ENCODE results near the gene SARDH.
"Not testable (repeated sequence)": the region's sequence is repeated elsewhere in the genome, so short reads cannot be mapped to it uniquely, and the experiment has no call there.

The SARDH gene

GRCh38 chr9:133680250-133680975 lies 57.7 kb downstream of the SARDH start:
- DNase-seq (ENCODE audit: extremely low spot score): no peak
- TF ChIP-seq LEF1 (IDR thresholded peaks at IDR 0.05; ENCODE audit: borderline replicate concordance): no peak
- TF ChIP-seq HDGF (IDR thresholded peaks at IDR 0.05; ENCODE audit: borderline replicate concordance): no peak
- no peak for TF ChIP-seq FOXA1 (IDR thresholded peaks at IDR 0.05)
- TF ChIP-seq SP1 (IDR thresholded peaks at IDR 0.05): no peak
- ChIA-PET POLR2A (no interaction called here), CTCF (no interaction called here)

GRCh38 chr9:133679466-133680061 lies 58.6 kb downstream of the SARDH start:
- TF ChIP-seq L3MBTL2 (conservative IDR thresholded peaks at IDR 0.05) (no peak), HDGF (IDR thresholded peaks at IDR 0.05; ENCODE audit: borderline replicate concordance) (no peak), BHLHE40 (IDR thresholded peaks at IDR 0.05; ENCODE audit: borderline replicate concordance) (no peak), ARNT (IDR thresholded peaks at IDR 0.05) (no peak), LEF1 (IDR thresholded peaks at IDR 0.05; ENCODE audit: borderline replicate concordance) (no peak), ELF4 (IDR thresholded peaks at IDR 0.05) (no peak), FOXM1 (IDR thresholded peaks at IDR 0.05; ENCODE audit: borderline replicate concordance) (no peak), FOXA1 (IDR thresholded peaks at IDR 0.05) (no peak), TARDBP (IDR thresholded peaks at IDR 0.05) (no peak), ZNF384 (IDR thresholded peaks at IDR 0.05) (no peak), FOXK2 (IDR thresholded peaks at IDR 0.05) (no peak), SUZ12 (IDR thresholded peaks at IDR 0.05) (no peak), PKNOX1 (IDR thresholded peaks at IDR 0.05) (no peak), SP1 (IDR thresholded peaks at IDR 0.05) (no peak), CTBP1 (IDR thresholded peaks at IDR 0.05; ENCODE audit: borderline replicate concordance) (no peak), NFRKB (IDR thresholded peaks at IDR 0.05) (no peak)
- ChIA-PET CTCF (no interaction called here), POLR2A (no interaction called here)
- DNase-seq (ENCODE audit: extremely low spot score): no peak

GRCh38 chr9:133679056-133679455 lies 59.1 kb downstream of the SARDH start:
- DNase-seq (ENCODE audit: extremely low spot score): no peak
- ChIA-PET CTCF (no interaction called here), POLR2A (interaction anchor here (0.5 kb wide), 1 partner anchor 1673 kb away, joined by 3 read pairs; no protein-coding TSS in a partner anchor)
- TF ChIP-seq FOXM1 (IDR thresholded peaks at IDR 0.05; ENCODE audit: borderline replicate concordance) (no peak), L3MBTL2 (conservative IDR thresholded peaks at IDR 0.05) (no peak), ARNT (IDR thresholded peaks at IDR 0.05) (no peak), LEF1 (IDR thresholded peaks at IDR 0.05; ENCODE audit: borderline replicate concordance) (no peak), NFRKB (IDR thresholded peaks at IDR 0.05) (no peak), HDGF (IDR thresholded peaks at IDR 0.05; ENCODE audit: borderline replicate concordance) (no peak), BHLHE40 (IDR thresholded peaks at IDR 0.05; ENCODE audit: borderline replicate concordance) (no peak), PKNOX1 (IDR thresholded peaks at IDR 0.05) (no peak), SP1 (IDR thresholded peaks at IDR 0.05) (no peak), CTBP1 (IDR thresholded peaks at IDR 0.05; ENCODE audit: borderline replicate concordance) (no peak), SUZ12 (IDR thresholded peaks at IDR 0.05) (no peak), FOXK2 (IDR thresholded peaks at IDR 0.05) (no peak), ELF4 (IDR thresholded peaks at IDR 0.05) (no peak), FOXA1 (IDR thresholded peaks at IDR 0.05) (no peak), ZNF384 (IDR thresholded peaks at IDR 0.05) (no peak), TARDBP (IDR thresholded peaks at IDR 0.05) (no peak)

- ChIA-PET CTCF (no interaction called here), POLR2A (no interaction called here)
- TF ChIP-seq ARNT (IDR thresholded peaks at IDR 0.05) (no peak), NFRKB (IDR thresholded peaks at IDR 0.05) (no peak), SP1 (IDR thresholded peaks at IDR 0.05) (no peak), FOXK2 (IDR thresholded peaks at IDR 0.05) (no peak), L3MBTL2 (conservative IDR thresholded peaks at IDR 0.05) (no peak), SUZ12 (IDR thresholded peaks at IDR 0.05) (no peak), TARDBP (IDR thresholded peaks at IDR 0.05) (no peak), ZNF384 (IDR thresholded peaks at IDR 0.05) (no peak), PKNOX1 (IDR thresholded peaks at IDR 0.05) (no peak), LEF1 (IDR thresholded peaks at IDR 0.05; ENCODE audit: borderline replicate concordance) (no peak), FOXA1 (IDR thresholded peaks at IDR 0.05) (no peak), BHLHE40 (IDR thresholded peaks at IDR 0.05; ENCODE audit: borderline replicate concordance) (no peak), HDGF (IDR thresholded peaks at IDR 0.05; ENCODE audit: borderline replicate concordance) (no peak), CTBP1 (IDR thresholded peaks at IDR 0.05; ENCODE audit: borderline replicate concordance) (no peak)
- no peak for DNase-seq (ENCODE audit: extremely low spot score)
Observed at GRCh38 chr9:133677126-133678010, 60.8 kb downstream of the SARDH start.

- CTCF ChIA-PET: no interaction called here
- POLR2A ChIA-PET: no interaction called here
- no peak for DNase-seq (ENCODE audit: extremely low spot score)
- no peak for TF ChIP-seq FOXA1 (IDR thresholded peaks at IDR 0.05)
- no peak for TF ChIP-seq HDGF (IDR thresholded peaks at IDR 0.05; ENCODE audit: borderline replicate concordance)
- no peak for TF ChIP-seq BHLHE40 (IDR thresholded peaks at IDR 0.05; ENCODE audit: borderline replicate concordance)
- no peak for TF ChIP-seq PKNOX1 (IDR thresholded peaks at IDR 0.05)
- TF ChIP-seq ZNF384 (IDR thresholded peaks at IDR 0.05): no peak
- no peak for TF ChIP-seq FOXK2 (IDR thresholded peaks at IDR 0.05)
Observed at GRCh38 chr9:133676450-133676849, 61.7 kb downstream of the SARDH start.

GRCh38 chr9:133675796-133676195 lies 62.4 kb downstream of the SARDH start:
- DNase-seq (ENCODE audit: extremely low spot score); POLR2A ChIA-PET; CTCF ChIA-PET: not testable (repeated sequence)

Measured in HEK293T (cell line).